Measurements from ENCODE around the gene L3MBTL3. TPM values are rescaled to one million over a fixed set of nuclear protein-coding genes. Genes with fewer than 3 reads are reported as not detected.

The L3MBTL3 gene
- total RNA-seq, 2 donors from 2014 or later = 11.8 to 13.3 TPM

GRCh38 chr6:130138116-130138908, 119.9 kb downstream of the L3MBTL3 start:
- DNase-seq (ENCODE audit: low spot score) (no peak), ATAC-seq (ENCODE audit: insufficient number of reproducible peaks, low FRiP score, low read depth) (no peak)
- no peaks in the 10 kb centered on the region for H3K4me1 ChIP-seq (ENCODE audit: control insufficient read depth in 1 of 2, low read depth in 2 of 2)
- H3K4me3 ChIP-seq = no peak overlapping the region
- H3K9me3 ChIP-seq = no peaks in the 10 kb centered on the region
- H3K27ac ChIP-seq = no peak overlapping the region
- H3K36me3 ChIP-seq = peaks cover 6% of the 10 kb centered on the region
- no peaks in the 10 kb centered on the region for H3K27me3 ChIP-seq (replicated peaks; ENCODE audit: insufficient read depth)
- no peak for TF ChIP-seq CTCF (IDR thresholded peaks at IDR 0.05)

- no peak for DNase-seq (ENCODE audit: low spot score)
- Histone ChIP-seq H3K4me1 (ENCODE audit: control insufficient read depth in 1 of 2, low read depth in 2 of 2) (no peaks in the 10 kb centered on the region), H3K9me3 (no peaks in the 10 kb centered on the region), H3K4me3 (no peak overlapping the region), H3K27ac (no peak overlapping the region), H3K27me3 (replicated peaks; ENCODE audit: insufficient read depth) (no peaks in the 10 kb centered on the region), H3K36me3 (peaks cover 4% of the 10 kb centered on the region)
- no peak for ATAC-seq (ENCODE audit: insufficient number of reproducible peaks, low FRiP score, low read depth)
- no peak for TF ChIP-seq CTCF (IDR thresholded peaks at IDR 0.05)
Observed at GRCh38 chr6:130138909-130139242, 120.5 kb downstream of the L3MBTL3 start.

- Histone ChIP-seq H3K4me1 (ENCODE audit: control insufficient read depth in 1 of 2, low read depth in 2 of 2) (no peaks in the 10 kb centered on the region), H3K27ac (no peak overlapping the region), H3K36me3 (no peaks in the 10 kb centered on the region), H3K4me3 (no peak overlapping the region), H3K9me3 (no peaks in the 10 kb centered on the region), H3K27me3 (replicated peaks; ENCODE audit: insufficient read depth) (no peaks in the 10 kb centered on the region)
- no peak for DNase-seq (ENCODE audit: low spot score)
- no peak for ATAC-seq (ENCODE audit: insufficient number of reproducible peaks, low FRiP score, low read depth)
- TF ChIP-seq CTCF (IDR thresholded peaks at IDR 0.05) = no peak
Observed at GRCh38 chr6:130140084-130140483, 121.7 kb downstream of the L3MBTL3 start.

- no peak overlapping the region for H3K27ac ChIP-seq
- ATAC-seq (ENCODE audit: insufficient number of reproducible peaks, low FRiP score, low read depth) (no peak), DNase-seq (ENCODE audit: low spot score) (no peak)
- H3K4me3 ChIP-seq = no peak overlapping the region
- H3K9me3 ChIP-seq = no peaks in the 10 kb centered on the region
- no peaks in the 10 kb centered on the region for H3K36me3 ChIP-seq
- no peak for TF ChIP-seq CTCF (IDR thresholded peaks at IDR 0.05)
- no peaks in the 10 kb centered on the region for H3K4me1 ChIP-seq (ENCODE audit: control insufficient read depth in 1 of 2, low read depth in 2 of 2)
- H3K27me3 ChIP-seq (replicated peaks; ENCODE audit: insufficient read depth) = no peaks in the 10 kb centered on the region
Observed at GRCh38 chr6:130143709-130144108, 125.3 kb downstream of the L3MBTL3 start.

- TF ChIP-seq CTCF (IDR thresholded peaks at IDR 0.05) = no peak
- ATAC-seq (ENCODE audit: insufficient number of reproducible peaks, low FRiP score, low read depth) (no peak), DNase-seq (ENCODE audit: low spot score) (no peak)
- Histone ChIP-seq H3K9me3 (no peaks in the 10 kb centered on the region), H3K27ac (no peak overlapping the region), H3K36me3 (no peaks in the 10 kb centered on the region), H3K4me3 (no peak overlapping the region), H3K4me1 (ENCODE audit: control insufficient read depth in 1 of 2, low read depth in 2 of 2) (no peaks in the 10 kb centered on the region), H3K27me3 (replicated peaks; ENCODE audit: insufficient read depth) (no peaks in the 10 kb centered on the region)
Observed at GRCh38 chr6:130147111-130147510, 128.7 kb downstream of the L3MBTL3 start.
